Fibroblast of the conjunctiva (primary cell): ENCODE data around the gene ARHGAP18.

Source experiments
- DNase-seq: peaks from one replicate; pipeline ENCODE4 v3.0.0-alpha.2; 2010; ENCODE audit warnings: low read depth

The ARHGAP18 gene

DNA sequence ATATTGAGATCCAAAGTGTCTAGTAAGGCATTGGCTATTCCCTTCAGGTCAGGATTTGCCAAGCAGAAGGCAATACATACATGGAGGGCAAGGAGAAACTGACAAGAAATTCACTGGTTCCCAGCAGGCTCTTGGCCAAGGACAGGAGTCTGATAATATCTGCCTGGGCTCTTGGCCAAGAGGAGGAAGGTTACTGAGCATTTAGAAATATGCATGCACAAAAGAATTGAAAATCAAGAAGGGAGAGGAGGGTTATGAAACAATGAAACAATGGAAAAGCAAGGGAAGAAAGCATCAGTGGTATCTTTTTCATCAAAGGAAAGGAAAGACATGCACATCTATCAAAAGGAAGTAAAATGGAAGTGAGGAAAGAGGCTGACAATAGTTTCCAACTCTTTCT is 42.4 kb downstream of the ARHGAP18 start:
- DNase-seq, result no peak

DNA sequence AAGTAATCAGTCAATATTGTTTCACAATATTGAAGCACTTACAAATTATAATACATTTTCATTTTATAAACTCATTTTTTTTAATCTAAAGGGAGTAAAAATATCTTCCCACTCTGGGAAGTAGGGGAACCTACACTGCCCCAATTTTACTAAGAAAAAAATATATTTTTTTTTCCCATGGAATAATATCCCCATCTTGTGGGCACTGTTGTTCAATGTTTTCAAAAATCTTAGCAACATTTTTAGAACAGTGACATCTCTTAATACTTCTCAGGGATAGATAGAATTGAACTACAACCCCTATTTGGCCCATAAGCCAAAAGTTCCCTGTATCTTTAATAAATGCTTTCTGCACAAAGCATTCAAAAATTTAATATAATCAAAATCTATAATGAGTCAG is 42.9 kb downstream of the ARHGAP18 start:
- DNase-seq, result no peak

DNA sequence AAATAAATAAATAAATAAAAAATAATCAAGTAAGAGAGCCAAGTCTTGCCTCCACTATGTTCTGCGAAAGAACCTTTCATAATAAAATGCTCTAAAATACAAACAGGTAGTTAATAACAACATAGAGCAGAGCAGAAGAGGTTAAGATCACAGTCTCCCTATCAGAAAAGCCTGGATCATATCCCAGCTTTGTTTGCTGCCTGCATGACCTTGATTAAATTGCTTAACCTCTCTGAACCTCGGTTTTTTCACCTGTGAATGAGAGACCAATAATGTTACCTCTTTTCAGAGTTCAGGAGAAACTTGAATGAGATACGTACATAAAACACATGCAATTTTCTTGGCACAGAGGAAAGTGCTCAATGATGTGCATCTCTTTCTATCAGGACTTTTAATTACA is 44.4 kb downstream of the ARHGAP18 start:
- no peak for DNase-seq

DNA sequence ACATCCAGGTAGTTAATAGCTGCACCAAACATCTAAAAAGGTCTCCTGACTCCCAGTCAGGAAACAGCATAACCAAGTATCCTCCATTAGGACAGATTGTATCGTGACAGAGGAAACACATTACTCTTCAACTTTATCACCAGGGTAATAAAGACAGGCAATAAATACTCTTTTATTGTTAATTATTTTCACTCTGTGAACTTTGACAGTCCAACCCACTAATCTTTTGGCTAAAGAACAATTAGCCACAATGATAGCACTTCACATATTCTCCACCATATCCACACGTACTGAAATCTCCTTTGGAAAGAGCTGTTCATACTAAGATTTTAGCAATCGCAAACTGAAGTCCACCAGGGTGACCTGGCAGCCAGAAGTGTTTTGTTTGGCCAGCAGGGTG is 46.4 kb downstream of the ARHGAP18 start:
- no peak for DNase-seq

DNA sequence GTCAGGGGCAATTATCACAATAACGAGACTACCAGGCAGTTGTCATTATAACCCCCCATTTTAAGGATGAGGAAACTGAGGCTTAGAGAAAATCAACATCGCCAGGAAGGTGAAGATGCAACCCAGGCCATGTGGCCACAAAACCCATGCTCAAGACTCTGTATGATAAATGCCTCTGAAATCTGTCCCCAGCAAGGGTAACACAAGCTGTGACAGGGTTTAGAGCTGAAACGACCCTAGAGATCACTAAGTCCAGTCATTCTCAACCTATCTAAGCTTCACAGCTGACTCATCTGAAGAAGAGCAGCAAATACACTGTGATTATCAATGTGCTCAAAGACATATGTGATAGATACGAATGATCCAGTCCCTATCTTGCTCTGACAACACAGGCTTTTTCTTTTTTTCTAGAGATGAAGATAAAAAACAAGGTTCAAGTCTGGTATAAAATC is 47.0 kb downstream of the ARHGAP18 start:
- DNase-seq, result no peak

DNA sequence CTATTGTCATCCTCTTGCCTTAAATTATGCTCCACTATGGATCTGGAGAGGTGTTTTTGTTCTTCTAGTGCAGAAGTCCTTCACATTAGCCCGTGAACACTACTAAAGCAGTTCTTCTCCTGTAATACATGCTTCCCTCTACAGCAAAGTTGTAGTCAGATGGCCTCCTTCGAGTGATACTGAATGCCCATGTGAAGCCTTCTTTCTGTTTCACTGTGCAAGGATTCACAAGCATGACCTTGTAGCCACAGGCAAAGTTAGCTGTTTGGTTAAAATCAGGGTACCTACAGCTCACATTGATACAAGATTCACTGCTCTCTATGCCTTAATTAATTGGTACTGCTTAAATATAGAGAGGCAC is 47.6 kb downstream of the ARHGAP18 start:
- no peak for DNase-seq

DNA sequence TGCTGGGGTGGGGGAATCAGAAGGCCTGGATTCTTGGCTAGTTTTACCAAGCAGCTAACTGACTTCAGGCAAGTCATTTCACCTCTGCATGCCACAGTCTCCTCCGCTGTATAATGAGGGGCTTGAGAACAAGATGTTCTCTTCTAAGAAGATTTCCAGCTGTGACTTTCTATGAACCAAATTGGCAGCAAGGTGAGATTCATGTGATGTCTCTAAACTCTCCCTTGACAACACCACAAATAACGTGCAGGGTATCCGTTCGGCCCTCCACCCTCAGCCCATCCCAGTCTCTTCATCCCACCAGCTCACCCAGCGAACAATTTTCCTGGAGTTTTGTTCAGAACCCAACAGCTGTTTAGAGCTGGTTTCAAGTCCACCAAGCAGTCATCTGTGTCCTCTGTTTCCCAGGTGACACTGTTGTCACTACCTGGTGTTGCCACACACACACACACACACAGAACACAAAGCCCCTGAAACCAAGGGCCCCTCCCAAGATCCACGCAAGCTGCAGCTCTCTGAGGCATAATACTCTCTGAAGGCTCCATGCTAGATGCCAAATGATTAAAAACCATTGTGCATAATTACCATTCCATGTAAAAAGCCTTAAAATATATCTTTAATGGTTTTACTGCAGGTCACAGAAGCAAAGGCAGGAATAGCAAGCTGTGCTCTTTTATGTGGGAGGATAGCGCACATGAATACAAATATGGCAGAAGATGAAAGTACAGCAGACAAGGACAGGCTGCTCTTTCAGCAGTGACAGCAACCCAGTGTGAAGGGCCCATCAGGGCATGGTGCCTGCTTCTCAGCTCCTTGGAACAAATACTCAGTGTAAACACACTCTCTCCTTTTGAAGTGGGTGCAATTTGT is 48.2 kb downstream of the ARHGAP18 start:
- no peak for DNase-seq

DNA sequence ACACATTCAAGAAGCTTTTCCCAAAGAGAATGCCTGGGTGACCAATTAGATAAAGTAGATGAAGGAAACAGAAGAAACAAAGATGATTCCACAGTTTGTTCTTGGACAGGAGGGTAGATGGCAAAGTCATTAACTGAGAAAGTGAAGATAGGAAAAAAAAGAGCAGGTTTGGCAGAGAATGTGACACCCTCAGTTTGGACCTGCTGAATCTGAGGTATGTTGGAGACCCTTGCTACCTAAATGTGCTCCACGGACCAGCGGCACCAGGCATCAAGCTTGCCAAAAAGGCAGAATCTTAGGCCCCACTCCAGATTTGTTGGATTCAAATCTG is 49.7 kb downstream of the ARHGAP18 start:
- DNase-seq, result no peak

DNA sequence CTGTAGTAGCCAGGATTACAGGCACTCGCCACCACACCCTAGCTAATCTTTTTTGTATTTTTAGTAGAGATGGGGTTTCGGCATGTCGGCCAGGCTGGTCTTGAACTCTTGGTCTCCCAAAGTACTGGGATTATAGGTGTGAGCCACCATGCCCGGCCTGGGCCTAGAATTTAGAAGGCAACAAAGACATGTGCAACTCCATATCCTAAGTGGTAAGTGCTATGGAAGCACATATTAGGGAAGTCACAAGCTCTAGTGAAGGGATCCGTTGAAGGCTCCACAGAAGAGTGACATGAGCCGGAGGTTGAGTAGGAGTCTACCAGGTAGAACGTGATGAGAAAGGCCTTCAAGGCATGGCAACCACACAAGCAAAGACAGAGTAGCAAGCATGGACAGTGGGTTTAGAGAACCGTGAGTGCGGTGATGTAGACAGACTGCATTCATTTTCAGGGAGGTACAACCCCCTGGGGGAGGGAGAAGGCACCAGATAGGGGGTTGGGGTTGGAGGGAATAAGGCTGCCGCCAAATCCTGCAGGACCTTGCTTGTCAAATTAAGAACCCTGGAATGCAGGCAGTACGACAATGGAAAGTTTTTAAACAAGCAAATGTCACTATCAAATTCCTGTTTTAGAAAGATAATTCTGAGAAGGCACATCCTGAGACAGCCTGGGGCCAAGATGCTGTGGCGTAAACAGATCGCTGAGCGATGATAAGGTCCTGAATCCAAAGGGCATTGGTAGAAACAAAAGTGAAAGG is 50.2 kb downstream of the ARHGAP18 start:
- DNase-seq, result no peak

DNA sequence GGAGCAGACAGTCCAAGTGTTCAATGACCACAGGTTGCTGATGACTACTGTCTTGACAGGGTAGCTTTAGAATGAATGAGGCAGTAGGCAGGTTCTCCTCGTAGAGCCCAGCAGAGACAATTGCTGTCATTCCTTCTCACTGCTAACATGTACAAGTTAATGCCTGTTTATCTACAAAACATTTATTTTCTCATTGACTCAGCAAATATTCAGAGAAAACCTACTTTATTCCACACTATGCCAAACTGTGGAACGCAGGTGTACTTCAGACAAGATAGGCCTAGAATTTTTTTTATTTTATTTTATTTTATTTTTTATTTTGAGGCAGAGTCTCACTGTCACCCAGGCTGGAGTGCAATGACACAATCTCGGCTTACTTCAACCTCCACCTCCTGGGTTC is 50.8 kb downstream of the ARHGAP18 start:
- DNase-seq, result no peak

DNA sequence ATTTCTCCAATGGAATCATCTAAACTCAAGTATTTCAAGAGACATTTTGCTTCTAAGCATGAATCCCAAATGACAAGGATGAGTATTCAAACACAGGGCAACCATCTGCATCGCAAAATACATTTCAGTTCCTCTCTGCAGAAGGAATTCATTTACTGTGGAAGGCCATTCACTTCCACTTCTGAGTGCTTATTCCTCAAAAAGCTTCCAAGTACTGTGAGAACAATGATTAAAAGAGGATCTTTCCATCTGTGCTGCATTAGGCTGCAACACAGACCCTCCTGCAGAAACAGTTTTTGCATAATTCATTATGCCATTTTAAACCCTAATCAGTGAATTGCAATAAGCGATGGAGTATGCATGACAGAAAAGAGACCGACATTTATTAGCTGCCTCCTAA is 52.5 kb downstream of the ARHGAP18 start:
- DNase-seq, result no peak

DNA sequence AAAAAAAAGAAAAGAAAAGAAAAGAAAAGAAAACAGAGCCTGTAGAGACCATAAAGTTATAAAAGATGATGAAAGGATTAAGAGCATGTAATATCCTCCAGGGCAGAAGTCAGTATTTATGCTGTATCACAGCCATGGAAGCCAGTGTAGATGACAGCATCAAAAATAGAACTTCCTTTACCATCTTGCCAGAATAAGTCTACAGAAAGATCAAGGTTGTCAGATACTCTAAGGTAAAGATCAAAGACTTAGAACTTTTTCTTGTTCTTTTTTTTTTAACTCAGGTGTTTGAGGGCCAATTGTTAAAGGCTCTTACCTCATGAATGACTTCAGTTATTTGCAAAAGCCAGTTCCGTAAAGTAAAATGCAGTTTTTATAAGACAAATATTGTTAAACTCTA is 54.6 kb downstream of the ARHGAP18 start:
- no peak for DNase-seq

DNA sequence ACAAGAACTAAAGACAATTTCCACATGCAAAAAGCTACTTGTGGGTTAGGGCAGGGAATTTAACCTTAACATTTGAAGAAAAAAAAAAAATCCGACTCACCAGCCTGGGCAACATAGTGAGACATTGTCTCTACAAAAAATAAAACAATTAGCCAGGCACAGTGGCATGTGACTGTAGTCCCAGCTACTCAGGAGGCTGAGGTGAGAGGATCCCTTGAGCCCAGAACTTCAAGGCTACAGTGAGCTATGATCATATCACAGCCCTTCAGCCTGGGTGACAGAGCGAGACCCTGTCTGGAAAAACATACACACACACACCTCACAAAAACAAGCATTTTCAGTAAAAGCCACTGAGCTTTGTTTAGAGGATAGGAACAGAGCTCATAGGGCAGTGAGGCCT is 56.2 kb downstream of the ARHGAP18 start:
- no peak for DNase-seq

DNA sequence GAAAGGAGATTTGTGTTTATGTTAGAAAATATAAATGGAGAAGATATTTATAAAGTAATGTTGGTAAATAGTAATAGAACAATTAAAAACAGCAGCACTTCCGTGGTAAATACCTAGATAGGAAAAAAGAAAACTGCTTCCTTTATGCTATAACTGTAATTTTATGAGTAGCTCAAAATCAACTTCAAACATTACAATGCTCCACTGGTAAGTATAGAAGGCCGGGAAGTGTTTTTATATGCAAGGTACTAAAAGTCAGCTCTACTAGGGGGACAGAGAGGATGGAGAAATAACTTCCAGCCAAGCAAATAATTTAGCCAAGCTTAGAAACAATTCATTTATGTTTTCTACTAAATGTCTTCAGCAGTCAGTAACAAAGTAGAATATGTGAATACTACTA is 56.7 kb downstream of the ARHGAP18 start:
- no peak for DNase-seq

DNA sequence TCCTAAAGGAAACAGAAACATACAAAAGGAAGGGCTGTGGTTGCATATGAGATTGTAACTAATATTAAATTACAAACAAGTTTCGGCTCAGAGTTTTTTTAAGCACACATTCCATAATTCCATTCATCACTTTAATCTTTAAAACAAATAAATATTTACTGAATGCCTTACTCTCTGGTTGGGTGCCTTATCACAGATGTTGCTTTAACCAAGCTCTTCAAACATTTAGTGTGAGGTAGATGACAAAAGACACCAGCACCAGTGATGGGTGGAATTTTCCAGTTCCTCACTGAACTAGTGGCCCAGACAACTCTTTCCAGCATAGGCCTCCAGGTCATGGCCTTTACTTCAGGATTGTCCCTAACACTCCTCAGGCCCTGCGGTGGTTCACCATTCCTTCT is 58.7 kb downstream of the ARHGAP18 start:
- DNase-seq, result no peak

DNA sequence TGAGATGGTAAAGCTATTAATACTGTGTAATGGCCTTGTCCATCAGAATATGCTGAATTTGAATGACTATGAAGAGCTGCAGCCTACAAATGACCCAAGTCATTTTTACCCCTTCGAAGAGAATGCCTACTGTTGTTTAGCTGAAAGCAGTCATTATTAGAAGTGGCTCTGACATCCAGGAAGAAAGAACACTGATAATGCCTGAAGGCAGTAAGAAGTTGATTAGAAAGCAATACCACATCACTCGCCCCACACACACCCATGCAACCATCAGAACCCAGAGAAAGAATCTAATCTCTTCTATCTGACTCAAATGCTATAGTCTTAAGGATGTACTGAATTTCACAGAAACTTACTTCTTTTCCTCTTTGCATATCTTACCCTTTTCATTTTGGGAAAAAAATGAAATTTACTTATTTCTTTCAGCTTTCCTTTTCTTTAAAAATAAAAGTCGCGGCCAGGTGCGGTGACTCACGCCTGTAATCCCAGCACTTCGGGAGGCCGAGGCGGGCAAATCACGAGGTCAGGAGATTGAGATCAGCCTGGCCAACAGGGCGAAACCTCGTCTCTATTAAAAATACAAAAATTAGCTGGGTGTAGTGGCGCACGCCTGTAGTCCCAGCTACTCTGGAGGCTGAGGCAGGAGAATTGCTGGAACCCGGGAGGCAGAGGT is 61.0 kb downstream of the ARHGAP18 start:
- DNase-seq, result no peak

DNA sequence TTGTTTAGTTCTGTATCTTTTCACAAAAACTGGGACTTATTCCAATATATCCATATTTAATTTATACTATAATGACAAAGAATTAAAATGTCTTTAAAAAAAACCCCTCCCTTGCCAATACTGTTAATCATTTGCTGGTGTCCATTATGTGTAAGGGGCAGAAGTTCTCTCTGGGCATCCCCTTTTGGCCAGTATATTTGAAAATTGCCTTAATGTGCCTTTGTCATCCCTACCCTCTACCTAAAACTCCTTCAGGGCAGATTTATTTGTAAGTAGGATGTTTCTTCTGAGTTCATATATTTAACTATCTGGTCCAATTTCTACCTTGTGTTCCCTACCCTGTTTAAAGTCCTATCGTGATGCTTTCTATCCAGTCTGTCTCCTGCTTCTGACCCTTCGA is 62.9 kb downstream of the ARHGAP18 start:
- DNase-seq, result no peak

DNA sequence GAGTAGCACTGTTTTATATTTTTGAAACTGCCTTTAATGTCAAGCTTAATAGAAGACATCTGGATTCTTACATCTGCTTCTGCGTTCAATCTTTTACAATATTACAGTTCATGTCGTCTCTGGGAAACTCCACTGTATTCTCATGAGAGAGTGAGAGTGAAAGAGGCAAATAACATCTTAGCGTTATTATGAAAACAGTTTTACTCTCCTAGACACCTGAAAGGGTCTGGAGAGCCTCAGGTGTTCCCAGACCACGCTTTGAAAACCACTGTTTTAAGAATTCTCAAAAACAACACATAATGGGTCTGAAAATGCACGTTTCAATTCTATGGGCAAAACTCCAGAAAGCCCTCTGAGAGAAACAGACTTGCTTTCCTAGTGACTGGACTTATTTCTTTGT is 63.3 kb downstream of the ARHGAP18 start:
- DNase-seq, result no peak

DNA sequence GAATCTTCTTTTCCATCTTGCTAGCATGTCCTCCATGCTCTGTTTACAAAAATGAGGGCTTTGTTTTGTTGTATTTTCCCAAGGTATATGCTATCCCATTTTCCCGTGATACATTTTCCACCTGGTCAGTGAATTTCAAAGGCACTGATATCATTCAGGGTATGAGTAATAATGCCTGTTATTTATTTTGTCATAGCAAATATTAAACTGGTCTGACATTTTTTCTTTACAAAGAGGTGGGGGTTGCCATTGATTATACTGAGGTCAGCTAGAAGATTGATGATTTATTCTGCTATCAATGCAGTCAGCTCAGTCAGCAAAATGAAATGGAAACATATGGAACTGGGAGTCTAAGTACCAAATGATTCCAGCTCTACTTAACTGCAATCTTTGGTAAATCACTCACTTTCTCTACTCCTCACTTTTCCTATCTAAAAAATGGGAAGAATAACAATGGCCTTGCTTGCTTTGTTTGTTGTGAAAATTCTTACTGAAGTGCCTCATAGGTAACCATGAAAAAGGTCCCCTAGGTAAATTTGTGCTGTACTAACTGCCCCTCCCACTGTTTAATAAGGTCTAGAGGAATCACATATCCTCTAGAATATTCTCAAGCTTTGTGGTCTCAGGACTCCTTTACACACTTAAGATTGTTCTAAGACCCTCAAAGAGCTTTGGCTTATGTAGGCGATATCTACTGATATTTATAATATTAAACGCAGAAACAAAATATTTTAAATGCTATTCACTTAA is 64.0 kb downstream of the ARHGAP18 start:
- no peak for DNase-seq

DNA sequence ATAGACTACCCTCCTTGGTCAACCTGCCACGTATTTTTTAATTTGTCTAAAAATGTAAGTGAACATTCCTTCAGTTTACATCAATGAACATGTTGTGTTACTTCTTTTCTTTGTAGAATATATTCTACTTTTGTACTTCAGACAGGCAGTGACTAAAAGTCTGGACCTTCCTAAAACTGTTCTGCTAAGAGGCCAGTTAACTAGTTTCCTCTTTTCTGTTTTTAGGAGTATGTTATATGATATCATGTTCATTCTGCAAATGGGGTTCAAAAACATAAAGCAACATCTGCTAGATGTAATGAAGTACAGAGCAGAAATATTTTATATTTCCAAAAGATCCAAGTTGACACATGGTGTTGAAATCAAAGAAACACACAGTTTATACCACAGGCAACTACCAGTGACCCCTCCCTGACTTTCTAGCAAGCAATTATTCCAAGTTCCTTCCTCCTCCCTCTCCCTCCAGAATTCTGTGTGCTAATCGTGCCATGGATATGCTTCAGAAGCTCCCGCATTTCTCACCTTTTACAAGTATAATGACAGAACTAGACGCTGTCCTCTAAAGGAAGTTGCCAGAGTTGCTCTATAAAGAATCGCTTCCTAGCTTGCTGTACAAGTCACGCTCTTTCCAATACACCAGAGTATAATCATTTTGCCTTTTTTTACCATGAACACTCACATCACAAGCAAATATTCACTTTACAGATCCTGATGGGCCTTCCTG is 64.7 kb downstream of the ARHGAP18 start:
- no peak for DNase-seq

DNA sequence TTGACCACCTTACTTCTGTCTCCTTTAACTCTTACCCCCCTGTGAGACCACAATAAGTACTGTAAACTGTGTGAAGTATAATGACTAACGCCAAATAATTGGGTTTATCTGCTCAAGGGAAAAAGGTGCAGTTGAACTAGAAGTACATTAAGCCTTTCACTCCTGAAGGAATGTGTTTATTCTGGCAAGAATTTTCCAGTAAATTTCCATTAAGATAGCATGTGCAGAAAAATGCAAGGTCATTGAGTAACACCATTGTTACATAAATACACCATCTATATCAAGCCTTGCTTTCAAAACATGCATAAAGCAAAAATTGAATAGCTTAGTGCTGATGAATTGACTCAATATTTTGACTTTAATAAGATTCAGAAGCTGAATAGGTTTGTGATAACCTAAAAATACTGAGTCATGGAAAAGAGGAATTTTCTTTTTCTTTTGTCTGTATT is 65.4 kb downstream of the ARHGAP18 start:
- no peak for DNase-seq

DNA sequence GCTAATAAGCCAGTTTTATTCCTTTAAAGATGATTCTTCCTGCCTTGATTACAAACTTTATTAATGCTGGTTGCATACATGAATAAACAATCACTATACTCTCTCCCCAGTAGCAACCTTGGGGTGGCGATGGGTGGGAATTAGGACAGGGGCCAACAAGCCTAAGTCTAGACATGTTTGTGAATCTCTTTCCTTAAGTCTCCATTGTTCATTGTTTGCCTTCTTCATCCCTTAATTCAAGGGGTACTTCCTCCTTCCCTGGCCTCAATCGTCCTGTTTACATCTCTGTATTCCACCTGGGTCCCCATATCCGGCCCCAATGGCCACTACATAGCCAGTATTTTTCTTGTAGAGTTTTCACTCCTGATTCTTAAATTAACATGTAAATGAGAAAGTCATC is 66.0 kb downstream of the ARHGAP18 start:
- DNase-seq, result no peak
